Lower lobe of right lung (tissue), 2 donors: Measurements from ENCODE around the gene DENND2D. TPM values are rescaled to one million over a fixed set of nuclear protein-coding genes. Genes with fewer than 3 reads are reported as not detected.
A peak's percentile ranks its signal among the peaks of the same experiment; 100 is the strongest.

Experiments used
- ATAC-seq, 2 donors: fragments of 200-7000 bp; cut with Tn5 transposase; one replicate each; pipeline ENCODE4 v1.9.1; 2020 to 2022; ENCODE audit warnings: mild to moderate bottlenecking in 2 of 2, moderate library complexity in 2 of 2
- DNase-seq: peaks from one replicate; pipeline ENCODE4 v3.0.0-alpha.2; 2020
- H3K27ac ChIP-seq: fragments of 200-600 bp; one replicate; pipeline ENCODE4 v1.8.0; 2022
- H3K27me3 ChIP-seq: fragments of 200-600 bp; one replicate; pipeline ENCODE4 v1.8.0; 2022; ENCODE audit warnings: low read depth
- H3K36me3 ChIP-seq: fragments of 200-600 bp; one replicate; pipeline ENCODE4 v1.8.0; 2022; ENCODE audit warnings: mild to moderate bottlenecking
- H3K4me1 ChIP-seq: fragments of 200-600 bp; one replicate; pipeline ENCODE4 v1.8.0; 2022
- H3K4me3 ChIP-seq: fragments of 200-600 bp; one replicate; pipeline ENCODE4 v1.8.0; 2022; ENCODE audit warnings: mild to moderate bottlenecking
- H3K9me3 ChIP-seq: fragments of 200-600 bp; one replicate; pipeline ENCODE4 v1.8.0; 2022
- intact Hi-C: fragments of 100-400 bp; cut with DNase I; formaldehyde crosslinking; loops from one replicate; pipeline ENCODE4 v1.11.0; 2022
- long read RNA-seq: library from polyadenylated mRNA; unstranded; transcript quantifications from one replicate; pipeline ENCODE4 v2.0.0, GENCODE V29; 2021
- total RNA-seq: library from RNA; stranded (reverse); fragmentation: NEBNext Ultra II Directional; extraction: Animal tissue kit (Norgen Biotek cat#: 25700); gene quantifications from one replicate; pipeline ENCODE4 v1.2.1, GENCODE V29; 2021
- TF ChIP-seq, protein P1 (sequence below): fragments of 200-600 bp; IDR thresholded peaks from one replicate; pipeline ENCODE4 v1.8.0; 2022; ENCODE audit warnings: antibody characterized with exemption, mild to moderate bottlenecking
- donor health status: DM: no; HTN: yes; CAD: no; lungs with severe emphysema.

Gene DENND2D, protein sequence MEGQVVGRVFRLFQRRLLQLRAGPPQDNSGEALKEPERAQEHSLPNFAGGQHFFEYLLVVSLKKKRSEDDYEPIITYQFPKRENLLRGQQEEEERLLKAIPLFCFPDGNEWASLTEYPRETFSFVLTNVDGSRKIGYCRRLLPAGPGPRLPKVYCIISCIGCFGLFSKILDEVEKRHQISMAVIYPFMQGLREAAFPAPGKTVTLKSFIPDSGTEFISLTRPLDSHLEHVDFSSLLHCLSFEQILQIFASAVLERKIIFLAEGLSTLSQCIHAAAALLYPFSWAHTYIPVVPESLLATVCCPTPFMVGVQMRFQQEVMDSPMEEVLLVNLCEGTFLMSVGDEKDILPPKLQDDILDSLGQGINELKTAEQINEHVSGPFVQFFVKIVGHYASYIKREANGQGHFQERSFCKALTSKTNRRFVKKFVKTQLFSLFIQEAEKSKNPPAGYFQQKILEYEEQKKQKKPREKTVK
- 113 TPM for total RNA-seq
- long read RNA-seq, transcript DENND2D-201 (12 exons, 2,077 nt) = minor isoform, 7 of 96 reads
- long read RNA-seq, transcript DENND2D-202 (12 exons, 1,894 nt) = major isoform, 19 of 96 reads
- long read RNA-seq, partial matches to known transcripts = 39 of 96 reads
- long read RNA-seq, other reads (novel, unspliced or antisense) = 29 of 96 reads

DNA sequence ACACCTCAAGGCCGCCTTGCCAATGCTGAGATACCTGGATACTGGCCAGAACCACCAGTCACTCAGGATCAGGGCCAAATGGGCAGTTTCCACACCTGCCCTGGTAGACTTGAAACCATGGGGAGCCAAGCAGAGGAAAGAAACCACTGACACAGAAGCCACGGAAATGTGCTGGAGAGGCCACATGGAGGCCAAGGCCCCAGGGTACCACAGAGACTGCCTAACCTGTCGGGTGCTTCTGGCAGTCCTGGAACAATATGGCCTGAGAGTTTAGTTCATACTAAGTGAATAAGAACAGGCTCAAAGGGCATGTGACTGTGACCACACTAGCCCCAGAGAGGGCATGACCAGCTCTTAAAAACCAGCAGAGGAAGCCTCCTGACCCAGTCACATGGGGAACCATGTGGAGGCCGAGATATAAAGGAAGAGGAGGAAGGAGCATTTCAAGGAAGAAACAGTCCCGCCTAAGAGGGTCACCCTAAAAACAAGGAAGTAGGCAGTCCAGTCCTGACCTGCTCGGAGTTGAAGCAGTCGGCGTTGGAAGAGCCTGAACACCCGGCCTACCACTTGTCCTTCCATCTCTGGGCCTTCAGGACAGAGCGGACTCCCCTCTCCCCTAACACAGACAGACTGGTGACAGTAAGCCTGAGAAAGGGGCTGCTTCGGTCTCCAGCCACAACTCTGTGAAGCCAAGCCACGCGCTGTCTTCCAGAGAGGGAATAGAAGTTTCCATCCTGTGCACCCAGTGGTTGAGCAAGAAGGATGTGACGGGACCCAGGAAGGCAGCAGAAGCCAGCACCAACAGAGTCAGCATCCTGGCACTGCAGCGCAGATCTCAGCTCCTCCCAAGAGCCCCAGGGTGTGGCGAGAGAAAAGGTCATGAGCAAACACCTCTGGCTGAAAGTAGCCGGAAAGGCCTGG is at the start of gene DENND2D:
Gene DENND2D (minus strand): TSS at position 766 of the 921 bp plus-strand sequence. CDS start 187 bp downstream, at position 579.
- peaks cover 81% of the 10 kb centered on the region for H3K4me1 ChIP-seq
- H3K27ac ChIP-seq = peak within 1 kb of the TSS; percentile 79
- DNase-seq = peak; percentile 76
- TF ChIP-seq, protein P1, sequence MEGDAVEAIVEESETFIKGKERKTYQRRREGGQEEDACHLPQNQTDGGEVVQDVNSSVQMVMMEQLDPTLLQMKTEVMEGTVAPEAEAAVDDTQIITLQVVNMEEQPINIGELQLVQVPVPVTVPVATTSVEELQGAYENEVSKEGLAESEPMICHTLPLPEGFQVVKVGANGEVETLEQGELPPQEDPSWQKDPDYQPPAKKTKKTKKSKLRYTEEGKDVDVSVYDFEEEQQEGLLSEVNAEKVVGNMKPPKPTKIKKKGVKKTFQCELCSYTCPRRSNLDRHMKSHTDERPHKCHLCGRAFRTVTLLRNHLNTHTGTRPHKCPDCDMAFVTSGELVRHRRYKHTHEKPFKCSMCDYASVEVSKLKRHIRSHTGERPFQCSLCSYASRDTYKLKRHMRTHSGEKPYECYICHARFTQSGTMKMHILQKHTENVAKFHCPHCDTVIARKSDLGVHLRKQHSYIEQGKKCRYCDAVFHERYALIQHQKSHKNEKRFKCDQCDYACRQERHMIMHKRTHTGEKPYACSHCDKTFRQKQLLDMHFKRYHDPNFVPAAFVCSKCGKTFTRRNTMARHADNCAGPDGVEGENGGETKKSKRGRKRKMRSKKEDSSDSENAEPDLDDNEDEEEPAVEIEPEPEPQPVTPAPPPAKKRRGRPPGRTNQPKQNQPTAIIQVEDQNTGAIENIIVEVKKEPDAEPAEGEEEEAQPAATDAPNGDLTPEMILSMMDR = no peak
- H3K9me3 ChIP-seq = no peaks in the 10 kb centered on the region
- no peaks in the 10 kb centered on the region for H3K27me3 ChIP-seq
- intact Hi-C loops = no loop called here
- H3K4me3 ChIP-seq = peak within 1 kb of the TSS; percentile 57
- peak; percentile 20 to 41 for ATAC-seq
- peaks cover 38% of the 10 kb centered on the region for H3K36me3 ChIP-seq

DNA sequence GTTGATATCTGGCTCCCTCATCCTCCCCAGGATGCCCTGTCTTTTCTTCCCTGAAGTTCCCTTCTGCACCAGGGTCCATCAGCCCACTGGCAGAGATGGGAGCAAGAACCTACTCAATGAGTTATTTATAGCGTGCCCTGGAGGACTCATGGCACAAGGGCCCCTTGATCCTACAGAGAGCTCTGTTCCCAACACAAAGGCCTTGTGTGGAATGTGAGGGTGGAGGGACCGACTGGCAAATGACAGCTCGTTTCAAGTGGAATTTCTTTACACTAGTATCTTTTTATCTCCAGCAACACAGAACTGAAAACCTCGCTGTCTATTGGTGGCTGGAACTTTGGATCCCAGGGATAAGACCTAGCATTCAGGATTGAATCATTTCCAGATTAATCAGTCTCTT is 49.5 kb upstream of the DENND2D start:
- Histone ChIP-seq H3K4me3 (no peak overlapping the region), H3K27me3 (no peaks in the 10 kb centered on the region), H3K36me3 (no peaks in the 10 kb centered on the region), H3K9me3 (no peaks in the 10 kb centered on the region), H3K27ac (no peak overlapping the region), H3K4me1 (no peaks in the 10 kb centered on the region)
- no peak for DNase-seq
- ATAC-seq = no peak
- TF ChIP-seq, protein P1 = no peak
- intact Hi-C loops = no loop called here

DNA sequence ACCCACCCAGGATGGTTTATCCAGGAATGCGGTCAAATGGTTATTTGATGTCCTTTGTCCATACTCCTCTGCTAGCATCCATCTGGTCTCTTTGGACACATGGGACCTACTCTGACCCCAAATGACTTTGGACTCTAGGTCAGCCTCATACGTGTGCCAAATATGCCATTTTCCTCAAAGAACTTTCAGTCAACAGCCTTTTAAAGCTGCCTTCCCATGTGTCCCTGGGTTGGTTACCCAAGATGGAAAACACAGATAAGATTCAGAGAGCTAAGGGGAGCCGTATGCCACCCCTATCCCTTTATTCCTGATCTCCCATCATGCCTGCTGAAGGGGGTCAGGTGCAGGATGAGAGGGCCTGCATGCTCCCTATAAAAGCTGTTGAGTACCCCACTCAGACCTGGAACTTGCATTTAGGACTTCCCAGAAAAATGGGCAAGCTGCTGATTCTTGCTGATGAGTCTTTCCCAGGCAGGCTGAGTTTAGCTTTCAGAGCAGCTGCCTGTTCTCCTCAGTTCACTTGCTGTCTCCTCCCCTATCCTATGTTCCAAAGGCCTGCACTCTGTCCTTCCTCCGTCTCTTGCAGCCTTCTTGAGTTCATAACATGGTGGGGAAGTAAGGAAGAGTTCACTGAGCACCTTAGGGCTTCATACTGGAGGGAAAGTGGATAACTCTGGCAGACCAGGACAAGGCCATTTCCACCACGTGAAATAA is 46.8 kb upstream of the DENND2D start:
- no peak for ATAC-seq
- no peaks in the 10 kb centered on the region for H3K4me1 ChIP-seq
- H3K27ac ChIP-seq = no peak overlapping the region
- TF ChIP-seq, protein P1 = no peak
- no peaks in the 10 kb centered on the region for H3K36me3 ChIP-seq
- DNase-seq = no peak
- H3K4me3 ChIP-seq = no peak overlapping the region
- H3K27me3 ChIP-seq = no peaks in the 10 kb centered on the region
- intact Hi-C loops = no loop called here
- H3K9me3 ChIP-seq = no peaks in the 10 kb centered on the region

DNA sequence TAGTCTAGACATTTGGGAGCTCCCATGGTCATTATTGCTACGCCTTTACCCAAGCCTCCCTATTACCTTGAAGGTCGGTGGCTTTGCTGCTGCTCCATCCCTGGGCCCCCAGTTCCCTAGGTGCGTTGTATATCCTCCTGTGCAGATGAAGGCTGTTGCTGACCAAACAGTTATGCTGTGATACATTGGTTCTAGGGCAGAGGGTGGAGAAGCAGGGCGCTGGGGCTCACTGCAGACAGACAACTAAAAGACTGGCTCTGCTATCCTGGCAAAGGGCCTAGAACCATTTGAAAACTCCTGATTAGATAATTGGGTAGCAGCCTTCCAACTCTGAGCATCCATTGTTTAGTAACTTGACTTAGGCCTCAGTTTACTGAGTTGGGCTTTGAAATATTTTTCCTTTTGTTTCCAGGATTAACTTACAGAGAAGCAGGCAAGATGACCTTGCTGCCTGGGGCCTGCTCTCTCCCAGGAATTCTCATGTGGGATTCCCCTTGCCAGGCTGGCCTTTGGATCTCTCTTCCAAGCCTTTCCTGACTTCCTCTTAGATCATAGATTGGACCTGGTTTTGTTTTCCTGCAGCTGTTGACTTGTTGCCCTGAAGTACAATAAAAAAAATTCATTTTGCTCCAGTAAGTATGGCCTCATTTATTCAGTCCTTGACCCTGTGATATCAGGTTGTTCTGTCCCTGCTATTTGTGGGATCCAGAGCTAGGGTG is 42.5 kb upstream of the DENND2D start:
- DNase-seq = no peak
- no peak overlapping the region for H3K27ac ChIP-seq
- H3K4me1 ChIP-seq = no peaks in the 10 kb centered on the region
- no peaks in the 10 kb centered on the region for H3K36me3 ChIP-seq
- no peak overlapping the region for H3K4me3 ChIP-seq
- H3K27me3 ChIP-seq = no peaks in the 10 kb centered on the region
- TF ChIP-seq, protein P1 = no peak
- H3K9me3 ChIP-seq = no peaks in the 10 kb centered on the region
- no peak for ATAC-seq
- intact Hi-C loops = no loop called here
